ENCODE measurements around the gene GPT2. TPM values are rescaled to one million over a fixed set of nuclear protein-coding genes. Genes with fewer than 3 reads are reported as not detected.

The GPT2 gene
- total RNA-seq, 1 experiment from 2014 or later = 42.6 TPM

DNA sequence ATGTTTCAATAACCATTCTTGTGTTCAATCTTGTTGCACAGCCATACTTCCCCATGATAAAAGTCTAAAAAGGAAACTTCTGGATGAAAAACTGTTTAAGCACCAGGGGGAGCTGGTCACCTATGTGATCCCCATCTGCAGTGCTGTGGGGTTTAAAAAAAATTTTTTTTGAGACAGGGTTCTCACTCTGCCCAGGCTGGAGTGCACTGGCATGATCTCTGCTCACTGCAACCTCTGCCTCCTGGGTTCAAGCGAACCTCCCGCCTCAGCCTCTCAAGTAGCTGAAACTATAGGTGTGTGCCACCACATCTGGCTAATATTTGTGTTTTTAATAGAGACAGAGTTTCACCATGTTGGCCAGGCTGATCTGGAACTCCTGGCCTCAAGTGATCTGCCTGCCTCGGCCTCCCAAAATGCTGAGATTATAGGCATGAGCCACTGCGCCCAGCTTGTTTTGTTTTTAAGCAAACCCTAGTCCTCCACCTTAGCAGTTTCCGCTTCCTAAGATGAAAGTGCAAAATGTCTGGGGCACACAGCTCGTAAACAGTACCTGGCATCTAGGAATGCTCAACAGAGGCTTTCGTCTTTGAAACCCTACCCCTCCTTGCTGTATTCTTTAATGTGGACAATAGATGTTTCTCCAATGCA, 63.9 kb downstream of the GPT2 start:
- Histone ChIP-seq H3K9me2 (replicated peaks; ENCODE audit: insufficient read depth, low read length) (no peaks in the 10 kb centered on the region), H3K9ac (ENCODE audit: low read length) (no peak overlapping the region), H3K9me3 (ENCODE audit: low read length) (no peaks in the 10 kb centered on the region), H3K4me3 (ENCODE audit: low read length) (no peak overlapping the region), H3K36me3 (ENCODE audit: insufficient read depth, low read length) (no peaks in the 10 kb centered on the region), H3K4me2 (ENCODE audit: low read depth, low read length, poor library complexity, severe bottlenecking) (no peak overlapping the region), H3K4me1 (ENCODE audit: low read length) (peaks cover 4% of the 10 kb centered on the region), H4K20me1 (ENCODE audit: insufficient read depth, low read depth, low read length) (no peaks in the 10 kb centered on the region), H2AFZ (ENCODE audit: low read length) (no peak overlapping the region), H3K27me3 (ENCODE audit: low read length) (no peaks in the 10 kb centered on the region), H3K27ac (ENCODE audit: low read length) (no peak overlapping the region), H3K79me2 (ENCODE audit: low read length) (no peaks in the 10 kb centered on the region)
- DNase-seq = peak; percentile 89

- no peaks in the 10 kb centered on the region for H3K79me2 ChIP-seq (ENCODE audit: low read length)
- H3K4me1 ChIP-seq (ENCODE audit: low read length) = peaks cover 4% of the 10 kb centered on the region
- no peak overlapping the region for H2AFZ ChIP-seq (ENCODE audit: low read length)
- no peaks in the 10 kb centered on the region for H3K9me3 ChIP-seq (ENCODE audit: low read length)
- H3K9me2 ChIP-seq (replicated peaks; ENCODE audit: insufficient read depth, low read length) = no peaks in the 10 kb centered on the region
- no peak overlapping the region for H3K27ac ChIP-seq (ENCODE audit: low read length)
- no peak overlapping the region for H3K4me3 ChIP-seq (ENCODE audit: low read length)
- no peak for DNase-seq
- H3K4me2 ChIP-seq (ENCODE audit: low read depth, low read length, poor library complexity, severe bottlenecking) = no peak overlapping the region
- no peaks in the 10 kb centered on the region for H3K36me3 ChIP-seq (ENCODE audit: insufficient read depth, low read length)
- no peak overlapping the region for H3K9ac ChIP-seq (ENCODE audit: low read length)
- no peaks in the 10 kb centered on the region for H4K20me1 ChIP-seq (ENCODE audit: insufficient read depth, low read depth, low read length)
- no peaks in the 10 kb centered on the region for H3K27me3 ChIP-seq (ENCODE audit: low read length)
Measured at GRCh38 chr16:46948548-46949166, 64.5 kb downstream of the GPT2 start.

DNA sequence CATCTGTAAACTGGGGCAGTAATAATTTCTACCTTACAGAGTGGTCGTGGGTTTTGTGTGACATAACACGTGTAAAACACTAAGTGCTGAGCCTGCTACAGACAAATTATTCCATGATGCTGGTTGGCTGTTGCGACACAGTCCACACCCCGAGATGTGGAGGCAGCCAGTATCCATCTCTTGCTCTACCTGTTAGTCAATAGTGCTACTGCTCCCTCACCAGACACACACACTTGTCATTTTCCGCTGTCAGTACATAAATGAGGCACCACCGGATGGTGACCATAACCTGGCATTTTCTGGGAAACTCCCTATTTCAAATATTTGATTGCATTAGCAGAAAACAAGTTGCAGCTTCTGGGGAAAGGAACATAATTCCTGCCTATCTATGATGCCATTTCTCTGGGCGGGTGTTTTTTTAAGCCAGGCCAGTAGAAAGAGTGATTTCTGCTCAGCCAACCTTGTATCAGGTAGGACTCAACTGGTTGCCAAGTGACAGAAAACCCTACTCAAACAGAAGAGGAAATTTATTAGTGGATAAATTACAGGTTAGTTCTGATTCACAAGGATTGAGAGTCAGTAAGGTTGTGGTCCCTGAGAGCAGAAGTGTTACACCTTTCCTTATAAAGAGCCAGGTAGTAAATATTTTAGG, 65.2 kb downstream of the GPT2 start:
- no peak overlapping the region for H2AFZ ChIP-seq (ENCODE audit: low read length)
- no peak overlapping the region for H3K4me3 ChIP-seq (ENCODE audit: low read length)
- no peak for DNase-seq
- H3K27ac ChIP-seq (ENCODE audit: low read length) = no peak overlapping the region
- no peaks in the 10 kb centered on the region for H3K79me2 ChIP-seq (ENCODE audit: low read length)
- no peaks in the 10 kb centered on the region for H3K36me3 ChIP-seq (ENCODE audit: insufficient read depth, low read length)
- no peak overlapping the region for H3K4me2 ChIP-seq (ENCODE audit: low read depth, low read length, poor library complexity, severe bottlenecking)
- H4K20me1 ChIP-seq (ENCODE audit: insufficient read depth, low read depth, low read length) = no peaks in the 10 kb centered on the region
- no peaks in the 10 kb centered on the region for H3K9me2 ChIP-seq (replicated peaks; ENCODE audit: insufficient read depth, low read length)
- H3K9me3 ChIP-seq (ENCODE audit: low read length) = no peaks in the 10 kb centered on the region
- no peak overlapping the region for H3K9ac ChIP-seq (ENCODE audit: low read length)
- H3K27me3 ChIP-seq (ENCODE audit: low read length) = no peaks in the 10 kb centered on the region
- peaks cover 4% of the 10 kb centered on the region for H3K4me1 ChIP-seq (ENCODE audit: low read length)

DNA sequence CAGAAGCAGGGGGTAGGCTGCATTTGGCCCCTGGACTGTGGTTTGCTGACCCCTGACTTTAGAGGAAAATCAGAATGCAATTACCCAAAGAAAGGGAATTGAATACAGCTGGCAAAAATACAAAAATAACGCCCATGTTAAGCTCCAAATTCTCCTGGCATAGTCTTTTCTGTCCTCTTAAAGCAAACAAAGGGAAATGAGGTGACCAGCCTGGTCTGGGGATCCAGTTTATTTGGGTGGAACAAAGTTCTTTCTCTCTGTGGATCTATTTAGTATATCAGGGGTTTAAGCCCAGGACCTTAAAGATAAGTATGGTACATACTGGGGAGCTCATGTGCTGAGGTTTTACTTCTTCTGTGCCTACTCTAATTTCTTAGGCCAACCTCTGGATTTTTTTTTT, 65.8 kb downstream of the GPT2 start:
- Histone ChIP-seq H3K36me3 (ENCODE audit: insufficient read depth, low read length) (peaks cover 4% of the 10 kb centered on the region), H3K9ac (ENCODE audit: low read length) (no peak overlapping the region), H3K4me1 (ENCODE audit: low read length) (peaks cover 4% of the 10 kb centered on the region), H4K20me1 (ENCODE audit: insufficient read depth, low read depth, low read length) (no peaks in the 10 kb centered on the region), H3K9me3 (ENCODE audit: low read length) (no peaks in the 10 kb centered on the region), H3K27ac (ENCODE audit: low read length) (no peak overlapping the region), H3K4me2 (ENCODE audit: low read depth, low read length, poor library complexity, severe bottlenecking) (no peak overlapping the region), H2AFZ (ENCODE audit: low read length) (no peak overlapping the region), H3K79me2 (ENCODE audit: low read length) (no peaks in the 10 kb centered on the region), H3K4me3 (ENCODE audit: low read length) (no peak overlapping the region), H3K9me2 (replicated peaks; ENCODE audit: insufficient read depth, low read length) (no peaks in the 10 kb centered on the region), H3K27me3 (ENCODE audit: low read length) (no peaks in the 10 kb centered on the region)
- no peak for DNase-seq

DNA sequence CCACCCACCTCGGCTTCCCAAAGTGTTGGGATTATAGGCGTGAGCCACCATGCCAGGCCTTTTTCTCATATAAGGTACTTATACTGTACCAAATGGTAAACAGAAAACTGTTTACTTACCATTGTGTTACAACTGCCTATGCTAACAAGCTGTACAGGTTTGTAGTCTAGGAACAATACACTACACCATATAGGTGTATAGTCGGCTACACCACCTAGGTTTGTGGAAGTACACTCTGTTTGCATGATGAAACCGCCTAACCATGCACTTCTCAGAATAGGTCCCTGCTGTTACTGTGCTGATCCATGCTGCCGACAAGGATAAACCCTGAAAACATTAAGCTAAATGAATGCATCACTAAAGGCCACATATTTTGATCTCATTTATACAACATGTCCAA, 70.4 kb downstream of the GPT2 start:
- no peaks in the 10 kb centered on the region for H3K4me1 ChIP-seq (ENCODE audit: low read length)
- no peak overlapping the region for H3K4me2 ChIP-seq (ENCODE audit: low read depth, low read length, poor library complexity, severe bottlenecking)
- no peak overlapping the region for H3K9ac ChIP-seq (ENCODE audit: low read length)
- H3K4me3 ChIP-seq (ENCODE audit: low read length) = no peak overlapping the region
- no peaks in the 10 kb centered on the region for H3K9me3 ChIP-seq (ENCODE audit: low read length)
- no peak overlapping the region for H2AFZ ChIP-seq (ENCODE audit: low read length)
- peaks cover 44% of the 10 kb centered on the region for H3K36me3 ChIP-seq (ENCODE audit: insufficient read depth, low read length)
- H3K27me3 ChIP-seq (ENCODE audit: low read length) = no peaks in the 10 kb centered on the region
- no peaks in the 10 kb centered on the region for H3K9me2 ChIP-seq (replicated peaks; ENCODE audit: insufficient read depth, low read length)
- no peak overlapping the region for H3K27ac ChIP-seq (ENCODE audit: low read length)
- peaks cover 5% of the 10 kb centered on the region; the same call in 1 of the 2 replicates for H3K79me2 ChIP-seq (ENCODE audit: low read length)
- no peak for DNase-seq
- H4K20me1 ChIP-seq (ENCODE audit: insufficient read depth, low read depth, low read length) = peaks cover 13% of the 10 kb centered on the region

DNA sequence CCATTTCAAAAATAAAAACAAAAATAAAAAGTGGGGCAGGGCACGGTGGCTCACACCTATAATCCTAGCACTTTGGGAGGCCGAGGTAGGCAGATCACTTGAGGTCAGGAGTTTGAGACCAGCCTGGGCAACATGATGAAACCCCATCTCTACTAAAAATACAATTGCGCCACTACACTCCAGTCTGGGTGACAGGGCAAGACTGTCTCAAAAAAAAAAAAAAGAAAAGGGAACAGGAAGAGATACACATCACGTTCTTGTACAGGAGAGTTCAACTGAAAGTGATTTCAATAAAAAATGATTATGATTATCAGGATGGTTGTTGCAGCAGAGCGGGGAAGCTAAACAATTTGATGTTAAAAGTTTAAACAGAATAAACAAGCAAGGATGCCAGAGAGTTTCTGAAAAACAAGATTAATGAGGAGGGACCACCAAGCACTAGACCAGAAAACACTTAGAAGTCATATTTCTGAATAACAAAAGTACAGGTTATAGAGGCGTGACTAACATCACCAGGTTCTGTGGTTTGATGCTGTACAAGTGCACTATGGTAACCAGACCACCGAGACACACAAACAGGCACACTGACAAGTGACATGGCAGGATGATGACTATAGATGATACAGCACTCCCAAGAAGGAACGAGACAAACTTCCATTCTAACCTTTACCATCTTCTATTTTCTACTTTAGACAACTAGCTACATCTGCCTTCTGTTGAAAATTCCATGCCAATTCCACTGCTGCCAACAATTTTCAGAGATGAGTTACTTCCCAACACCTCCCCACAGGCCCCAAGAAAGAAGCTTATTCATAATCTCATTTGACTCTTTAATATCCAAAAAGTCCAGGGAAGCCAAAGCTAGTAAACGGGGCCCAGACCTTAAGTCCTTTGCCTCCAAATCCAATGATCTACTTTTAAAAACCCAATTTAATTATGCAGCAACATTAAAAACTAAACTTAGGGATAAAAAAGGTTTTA, 77.5 kb downstream of the GPT2 start:
- no peaks in the 10 kb centered on the region for H3K9me2 ChIP-seq (replicated peaks; ENCODE audit: insufficient read depth, low read length)
- peaks cover 51% of the 10 kb centered on the region for H3K79me2 ChIP-seq (ENCODE audit: low read length)
- H3K9ac ChIP-seq (ENCODE audit: low read length) = no peak overlapping the region
- no peak overlapping the region for H2AFZ ChIP-seq (ENCODE audit: low read length)
- H3K4me1 ChIP-seq (ENCODE audit: low read length) = no peaks in the 10 kb centered on the region
- H3K4me2 ChIP-seq (ENCODE audit: low read depth, low read length, poor library complexity, severe bottlenecking) = no peak overlapping the region
- H3K4me3 ChIP-seq (ENCODE audit: low read length) = no peak overlapping the region
- H3K27ac ChIP-seq (ENCODE audit: low read length) = no peak overlapping the region
- H3K36me3 ChIP-seq (ENCODE audit: insufficient read depth, low read length) = peaks cover 62% of the 10 kb centered on the region
- DNase-seq = no peak
- no peaks in the 10 kb centered on the region for H3K9me3 ChIP-seq (ENCODE audit: low read length)
- H4K20me1 ChIP-seq (ENCODE audit: insufficient read depth, low read depth, low read length) = peaks cover 23% of the 10 kb centered on the region
- H3K27me3 ChIP-seq (ENCODE audit: low read length) = no peaks in the 10 kb centered on the region

DNA sequence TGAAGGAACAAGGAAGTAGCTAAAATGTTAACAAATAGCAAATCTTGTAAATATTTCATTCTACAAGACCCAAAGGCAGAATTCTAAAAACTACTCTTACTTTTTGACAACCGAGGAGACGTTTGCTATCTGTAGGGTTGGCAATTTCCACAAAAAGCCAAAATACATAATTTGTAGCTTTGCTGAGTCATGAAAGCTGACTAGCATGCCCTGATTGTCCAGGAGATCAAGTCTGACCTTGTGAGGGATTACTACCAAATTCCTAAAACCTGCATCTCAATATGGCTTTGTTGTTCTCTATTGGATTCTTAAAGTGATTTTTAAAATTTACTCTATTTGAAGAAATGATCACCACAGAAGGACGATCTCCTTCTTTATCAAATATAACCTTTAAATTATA, 78.5 kb downstream of the GPT2 start:
- no peak overlapping the region for H3K4me3 ChIP-seq (ENCODE audit: low read length)
- H2AFZ ChIP-seq (ENCODE audit: low read length) = no peak overlapping the region
- peaks cover 61% of the 10 kb centered on the region for H3K36me3 ChIP-seq (ENCODE audit: insufficient read depth, low read length)
- H3K4me1 ChIP-seq (ENCODE audit: low read length) = no peaks in the 10 kb centered on the region
- H4K20me1 ChIP-seq (ENCODE audit: insufficient read depth, low read depth, low read length) = peaks cover 18% of the 10 kb centered on the region
- no peak overlapping the region for H3K4me2 ChIP-seq (ENCODE audit: low read depth, low read length, poor library complexity, severe bottlenecking)
- no peak for DNase-seq
- peaks cover 60% of the 10 kb centered on the region for H3K79me2 ChIP-seq (ENCODE audit: low read length)
- no peak overlapping the region for H3K27ac ChIP-seq (ENCODE audit: low read length)
- H3K9me3 ChIP-seq (ENCODE audit: low read length) = no peaks in the 10 kb centered on the region
- H3K9me2 ChIP-seq (replicated peaks; ENCODE audit: insufficient read depth, low read length) = no peaks in the 10 kb centered on the region
- H3K9ac ChIP-seq (ENCODE audit: low read length) = no peak overlapping the region
- no peaks in the 10 kb centered on the region for H3K27me3 ChIP-seq (ENCODE audit: low read length)

DNA sequence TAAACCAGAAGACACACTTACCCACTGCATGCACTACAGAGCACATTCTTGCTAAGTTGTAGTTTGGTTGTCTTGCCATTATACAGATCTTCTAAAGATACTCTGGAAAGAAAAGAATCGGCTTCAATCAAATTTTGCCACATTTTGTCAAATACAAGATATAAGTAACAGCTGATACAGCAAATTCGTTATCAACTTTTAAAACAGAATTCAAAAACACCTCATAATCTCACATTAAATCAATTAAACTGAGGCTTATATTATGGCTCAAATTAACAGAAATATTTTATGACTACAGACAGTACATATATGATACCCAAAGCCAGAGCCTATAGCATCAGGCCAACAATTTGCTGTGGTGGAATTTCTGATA, 83.9 kb downstream of the GPT2 start:
- Histone ChIP-seq H2AFZ (ENCODE audit: low read length) (no peak overlapping the region), H3K9me3 (ENCODE audit: low read length) (no peaks in the 10 kb centered on the region), H3K79me2 (ENCODE audit: low read length) (peaks cover 86% of the 10 kb centered on the region), H3K36me3 (ENCODE audit: insufficient read depth, low read length) (peaks cover 55% of the 10 kb centered on the region), H4K20me1 (ENCODE audit: insufficient read depth, low read depth, low read length) (peaks cover 32% of the 10 kb centered on the region), H3K4me1 (ENCODE audit: low read length) (peaks cover 24% of the 10 kb centered on the region), H3K27me3 (ENCODE audit: low read length) (no peaks in the 10 kb centered on the region), H3K27ac (ENCODE audit: low read length) (no peak overlapping the region), H3K4me3 (ENCODE audit: low read length) (no peak overlapping the region), H3K4me2 (ENCODE audit: low read depth, low read length, poor library complexity, severe bottlenecking) (no peak overlapping the region), H3K9me2 (replicated peaks; ENCODE audit: insufficient read depth, low read length) (no peaks in the 10 kb centered on the region), H3K9ac (ENCODE audit: low read length) (no peak overlapping the region)
- no peak for DNase-seq

Data from Karpas-422 (cell line).